Neutrophil (primary cell): ENCODE results near the gene SERPINA9.

ENCODE experiments used
- H3K27ac ChIP-seq: fragments of 200-600 bp; sonication (generic); 2 replicates; pipeline ENCODE4 v1.5.1; 2016; ENCODE audit warnings: mild to moderate bottlenecking, moderate library complexity
- H3K27me3 ChIP-seq: fragments of 200-600 bp; sonication (generic); 2 replicates; pipeline ENCODE4 v1.6.0; 2016; ENCODE audit warnings: mild to moderate bottlenecking
- H3K36me3 ChIP-seq: fragments of 200-600 bp; sonication (generic); 2 replicates; pipeline ENCODE4 v1.5.1; 2017
- H3K4me1 ChIP-seq, 2 experiments: fragments of 200-600 bp in 1 of 2; sonication (generic) in 1 of 2; 1 replicate in 1 of 2; 2 replicates in 1 of 2; pipeline versions ENCODE4 v1.5.1 to v1.6.1; 2013 to 2016; ENCODE audit warnings: low read depth in 1 of 2, low read length in 1 of 2, mild to moderate bottlenecking in 1 of 2, moderate library complexity in 1 of 2; ENCODE audit not compliant: control insufficient read depth in 1 of 2, insufficient read depth in 1 of 2
- H3K4me3 ChIP-seq, 2 experiments: fragments of 200-600 bp in 1 of 2; sonication (generic) in 1 of 2; 1 replicate in 1 of 2; 2 replicates in 1 of 2; pipeline ENCODE4 v1.5.1; 2013 to 2016; ENCODE audit warnings: low read depth in 1 of 2, low read length in 1 of 2, mild to moderate bottlenecking in 1 of 2, moderate library complexity in 1 of 2
- H3K9me3 ChIP-seq: fragments of 200-600 bp; sonication (generic); 2 replicates; pipeline ENCODE4 v1.5.1; 2016
- TF ChIP-seq, protein P1 (sequence below): fragments of 200-600 bp; sonication (generic); IDR thresholded peaks from 2 replicates; pipeline ENCODE4 v1.5.1; 2016; ENCODE audit warnings: antibody characterized with exemption

Gene SERPINA9

DNA sequence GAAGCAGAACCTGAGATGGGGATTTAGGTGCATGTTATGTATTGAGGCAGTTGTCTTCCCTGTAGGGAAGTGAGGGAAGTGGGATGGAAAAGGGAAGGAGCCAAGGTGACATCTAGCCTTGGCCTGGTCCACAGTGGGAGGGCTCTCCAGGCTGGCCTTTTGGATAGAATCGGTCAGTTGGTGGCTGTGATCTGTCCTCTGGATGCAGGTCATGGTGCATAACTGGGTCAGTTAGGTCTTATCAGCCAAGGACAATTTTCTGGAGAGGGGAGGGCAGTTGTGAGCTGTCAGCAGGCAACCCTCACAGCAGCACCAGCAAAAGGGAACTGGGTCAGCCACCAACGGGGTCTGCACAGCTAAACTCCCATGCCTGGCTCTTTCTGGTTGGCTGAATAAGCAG lies 23.7 kb upstream of the SERPINA9 start:
- TF ChIP-seq, protein P1, sequence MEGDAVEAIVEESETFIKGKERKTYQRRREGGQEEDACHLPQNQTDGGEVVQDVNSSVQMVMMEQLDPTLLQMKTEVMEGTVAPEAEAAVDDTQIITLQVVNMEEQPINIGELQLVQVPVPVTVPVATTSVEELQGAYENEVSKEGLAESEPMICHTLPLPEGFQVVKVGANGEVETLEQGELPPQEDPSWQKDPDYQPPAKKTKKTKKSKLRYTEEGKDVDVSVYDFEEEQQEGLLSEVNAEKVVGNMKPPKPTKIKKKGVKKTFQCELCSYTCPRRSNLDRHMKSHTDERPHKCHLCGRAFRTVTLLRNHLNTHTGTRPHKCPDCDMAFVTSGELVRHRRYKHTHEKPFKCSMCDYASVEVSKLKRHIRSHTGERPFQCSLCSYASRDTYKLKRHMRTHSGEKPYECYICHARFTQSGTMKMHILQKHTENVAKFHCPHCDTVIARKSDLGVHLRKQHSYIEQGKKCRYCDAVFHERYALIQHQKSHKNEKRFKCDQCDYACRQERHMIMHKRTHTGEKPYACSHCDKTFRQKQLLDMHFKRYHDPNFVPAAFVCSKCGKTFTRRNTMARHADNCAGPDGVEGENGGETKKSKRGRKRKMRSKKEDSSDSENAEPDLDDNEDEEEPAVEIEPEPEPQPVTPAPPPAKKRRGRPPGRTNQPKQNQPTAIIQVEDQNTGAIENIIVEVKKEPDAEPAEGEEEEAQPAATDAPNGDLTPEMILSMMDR = no peak
- no peak overlapping the region for H3K4me3 ChIP-seq
- H3K4me1 ChIP-seq = no peaks in the 10 kb centered on the region
- H3K27me3 ChIP-seq = peaks cover 7% of the 10 kb centered on the region
- no peak overlapping the region for H3K27ac ChIP-seq
- H3K36me3 ChIP-seq = no peaks in the 10 kb centered on the region
- H3K9me3 ChIP-seq = no peaks in the 10 kb centered on the region

DNA sequence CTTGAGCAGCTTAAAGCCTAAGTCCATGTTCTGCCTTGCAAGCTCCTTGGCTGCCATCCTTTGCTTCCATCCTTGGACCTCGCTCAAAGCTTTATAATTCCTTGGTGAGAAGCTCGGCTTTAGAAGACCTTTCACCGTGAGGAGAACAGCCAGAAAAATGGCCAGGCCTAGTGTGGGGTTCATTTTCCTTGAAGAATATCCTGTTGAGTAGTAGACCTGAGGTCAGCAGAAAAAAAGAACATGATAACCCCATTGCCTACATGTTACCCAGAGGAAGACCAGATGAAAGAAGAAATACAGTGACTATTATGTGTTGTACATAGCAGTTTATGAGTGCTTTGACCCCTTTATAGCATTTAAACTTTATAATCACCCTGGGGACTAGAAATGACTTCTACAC lies 22.2 kb upstream of the SERPINA9 start:
- TF ChIP-seq, protein P1 = no peak
- Histone ChIP-seq H3K4me1 (no peaks in the 10 kb centered on the region), H3K9me3 (no peaks in the 10 kb centered on the region), H3K27ac (no peak overlapping the region), H3K27me3 (peaks cover 7% of the 10 kb centered on the region), H3K36me3 (no peaks in the 10 kb centered on the region), H3K4me3 (no peak overlapping the region)

DNA sequence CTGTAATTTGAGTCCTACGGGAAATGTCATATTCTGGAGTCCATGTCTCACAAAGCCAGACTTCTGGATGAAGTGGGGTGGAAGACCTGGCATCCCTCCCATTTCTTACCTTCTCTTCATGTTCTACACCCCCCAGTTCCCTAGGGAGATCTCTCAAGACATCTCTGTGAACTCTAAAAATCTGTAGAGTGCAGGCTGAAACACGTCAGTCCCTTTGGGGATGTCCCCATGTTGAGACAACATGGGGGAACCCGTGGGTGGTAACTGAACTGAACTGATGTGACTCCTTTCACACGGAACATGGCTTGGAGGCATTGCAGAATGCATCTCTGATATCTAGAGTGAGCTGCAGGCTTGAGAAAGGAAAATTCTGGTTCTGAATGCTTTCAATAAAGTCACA lies 18.1 kb upstream of the SERPINA9 start:
- Histone ChIP-seq H3K27ac (no peak overlapping the region), H3K9me3 (no peaks in the 10 kb centered on the region), H3K4me3 (no peak overlapping the region), H3K27me3 (peaks cover 22% of the 10 kb centered on the region), H3K4me1 (no peaks in the 10 kb centered on the region), H3K36me3 (no peaks in the 10 kb centered on the region)
- TF ChIP-seq, protein P1 = no peak

DNA sequence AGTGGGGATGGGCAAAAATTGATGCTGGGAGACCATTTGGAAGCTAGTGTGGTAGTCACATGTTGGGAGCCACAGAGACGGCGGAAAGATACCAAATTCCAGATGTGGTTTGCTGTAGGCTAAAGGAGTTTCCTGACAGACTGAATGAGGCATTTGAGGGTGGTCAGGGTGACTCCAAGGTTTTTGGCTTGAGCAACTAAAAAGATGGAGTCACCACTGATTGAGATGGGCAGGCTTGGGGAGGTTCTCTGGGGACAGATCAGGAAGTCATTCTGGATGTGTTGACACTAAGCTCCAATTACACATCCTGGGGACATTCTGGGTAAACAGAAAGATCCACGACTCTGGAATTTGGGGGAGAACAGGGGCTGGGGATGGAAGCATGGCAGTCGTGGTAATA lies 15.5 kb upstream of the SERPINA9 start:
- Histone ChIP-seq H3K9me3 (no peaks in the 10 kb centered on the region), H3K27ac (no peak overlapping the region), H3K4me3 (no peak overlapping the region), H3K36me3 (no peaks in the 10 kb centered on the region), H3K27me3 (peaks cover 37% of the 10 kb centered on the region), H3K4me1 (no peaks in the 10 kb centered on the region)
- TF ChIP-seq, protein P1 = no peak

DNA sequence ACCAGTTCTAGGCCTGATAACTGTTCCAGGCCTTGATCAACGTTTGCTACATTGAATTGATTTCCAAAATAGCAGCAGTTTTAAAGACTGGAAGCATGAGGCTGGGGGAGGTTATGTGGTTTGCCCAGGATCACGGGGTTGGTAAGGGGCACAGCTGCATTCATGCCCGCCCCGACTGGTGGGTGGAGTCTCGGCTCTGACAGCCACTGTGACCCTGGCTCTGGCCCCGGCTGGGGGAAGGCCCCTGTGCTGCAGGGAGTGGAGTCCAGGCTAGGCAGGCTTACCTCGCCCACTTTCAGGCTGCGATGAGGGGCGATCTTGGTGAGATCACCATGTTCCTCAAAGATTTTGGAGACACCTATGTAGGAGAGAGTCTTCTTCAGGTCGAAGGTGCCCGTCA lies 13.3 kb upstream of the SERPINA9 start:
- no peaks in the 10 kb centered on the region for H3K4me1 ChIP-seq
- no peaks in the 10 kb centered on the region for H3K9me3 ChIP-seq
- H3K36me3 ChIP-seq = no peaks in the 10 kb centered on the region
- TF ChIP-seq, protein P1 = no peak
- no peak overlapping the region for H3K4me3 ChIP-seq
- no peak overlapping the region for H3K27ac ChIP-seq
- peaks cover 42% of the 10 kb centered on the region for H3K27me3 ChIP-seq

DNA sequence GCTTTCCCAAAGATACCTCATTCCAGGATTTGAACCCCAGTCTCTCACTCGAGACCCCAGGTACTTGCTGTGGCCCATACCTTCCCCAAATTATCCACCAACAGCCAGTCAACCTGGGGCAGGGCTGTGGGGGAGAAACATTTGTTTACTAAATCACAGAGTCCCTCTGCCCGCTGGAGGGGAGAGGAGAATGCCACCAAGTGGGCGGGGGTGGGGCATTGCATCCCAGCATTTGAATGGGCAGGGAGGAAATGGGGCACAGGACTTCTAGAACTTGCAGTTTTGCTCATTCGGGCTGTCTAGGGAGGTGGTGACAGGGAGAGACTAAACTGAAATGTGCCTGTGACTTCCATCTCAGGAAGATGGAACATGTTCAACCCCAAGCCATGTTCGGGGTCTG lies 10.9 kb upstream of the SERPINA9 start:
- H3K9me3 ChIP-seq = no peaks in the 10 kb centered on the region
- H3K4me3 ChIP-seq = no peak overlapping the region
- TF ChIP-seq, protein P1 = no peak
- peaks cover 42% of the 10 kb centered on the region for H3K27me3 ChIP-seq
- H3K36me3 ChIP-seq = no peaks in the 10 kb centered on the region
- H3K4me1 ChIP-seq = no peaks in the 10 kb centered on the region
- H3K27ac ChIP-seq = no peak overlapping the region
